Activated naive CD8-positive, alpha-beta T cell (primary cell): ENCODE measurements around the gene KCNH8.
"Not testable (repeated sequence)": the region's sequence is repeated elsewhere in the genome, so short reads cannot be mapped to it uniquely, and the experiment has no call there.

Experiments used
- H3K27ac Mint-ChIP-seq: one replicate; pipeline ENCODE4 v1.8.0; 2021; ENCODE audit warnings: mixed read lengths
- H3K27me3 Mint-ChIP-seq: one replicate; pipeline ENCODE4 v1.8.0; 2021; ENCODE audit warnings: mixed read lengths
- H3K36me3 Mint-ChIP-seq: one replicate; pipeline ENCODE4 v1.8.0; 2021; ENCODE audit warnings: mixed read lengths
- H3K4me1 Mint-ChIP-seq: one replicate; pipeline ENCODE4 v1.8.0; 2021; ENCODE audit warnings: low read depth, mixed read lengths
- H3K4me3 Mint-ChIP-seq: one replicate; pipeline ENCODE4 v1.8.0; 2021; ENCODE audit warnings: mild to moderate bottlenecking, mixed read lengths
- H3K9me3 Mint-ChIP-seq: one replicate; pipeline ENCODE4 v1.8.0; 2021; ENCODE audit warnings: low read depth, mixed read lengths

The KCNH8 gene

DNA sequence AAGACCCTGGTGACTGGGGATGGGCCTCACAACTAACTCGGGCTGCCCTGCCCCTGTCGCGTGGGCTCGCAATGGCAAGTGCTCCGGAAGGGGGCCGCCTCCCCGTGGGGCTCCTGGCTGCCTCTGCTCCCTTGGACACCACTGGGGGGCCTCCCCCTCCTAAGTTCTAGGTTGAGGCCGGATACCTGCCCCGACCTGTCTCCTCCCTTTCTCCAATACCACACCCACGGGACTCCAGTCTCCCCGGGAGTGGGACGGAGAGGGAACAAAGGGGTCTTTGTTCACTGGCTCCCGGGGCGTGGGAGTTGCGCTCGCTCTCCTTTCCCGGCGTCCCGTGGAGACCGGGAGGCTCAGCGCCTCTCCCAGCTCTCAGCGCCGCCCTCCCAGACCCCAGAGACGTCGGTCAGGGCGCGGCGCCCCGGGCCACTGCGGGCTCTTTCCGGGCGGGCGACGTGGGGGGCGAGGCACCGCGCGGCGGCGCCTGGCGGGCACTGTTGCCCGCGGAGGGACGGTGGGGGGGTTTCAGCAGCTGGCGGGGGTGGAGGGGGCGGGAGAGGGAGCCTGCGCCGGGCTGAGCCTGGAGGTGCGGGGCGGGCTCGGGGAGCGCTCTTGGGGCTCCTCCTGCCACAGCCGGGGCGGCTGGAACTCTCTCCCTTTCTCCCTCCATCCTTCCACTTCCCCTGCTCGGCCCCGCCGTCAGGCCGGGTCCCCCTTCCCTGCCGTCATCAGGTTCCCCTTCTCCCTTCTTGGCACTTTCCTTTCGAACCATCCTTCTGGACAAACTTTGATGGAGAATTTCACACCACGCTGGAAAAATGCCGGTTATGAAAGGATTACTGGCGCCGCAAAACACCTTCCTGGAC, at the start of gene KCNH8:
TSS of gene KCNH8 (plus strand) at position 606 of the 863 bp plus-strand sequence. CDS start at position 816, 210 bp downstream.
- Mint-ChIP-seq H3K27me3 (peaks cover 21% of the 10 kb centered on the region), H3K4me1 (peaks cover 18% of the 10 kb centered on the region), H3K9me3 (no peaks in the 10 kb centered on the region), H3K27ac (peak within 1 kb of the TSS; percentile 61), H3K36me3 (no peaks in the 10 kb centered on the region), H3K4me3 (peak within 1 kb of the TSS; percentile 88)

- H3K27ac Mint-ChIP-seq, H3K9me3 Mint-ChIP-seq, H3K36me3 Mint-ChIP-seq, H3K27me3 Mint-ChIP-seq, H3K4me1 Mint-ChIP-seq: not testable (repeated sequence)
- H3K4me3 Mint-ChIP-seq, result peak overlapping the region; percentile 17
Observed at GRCh38 chr3:19102654-19103290, 45.5 kb upstream of the KCNH8 start.

DNA sequence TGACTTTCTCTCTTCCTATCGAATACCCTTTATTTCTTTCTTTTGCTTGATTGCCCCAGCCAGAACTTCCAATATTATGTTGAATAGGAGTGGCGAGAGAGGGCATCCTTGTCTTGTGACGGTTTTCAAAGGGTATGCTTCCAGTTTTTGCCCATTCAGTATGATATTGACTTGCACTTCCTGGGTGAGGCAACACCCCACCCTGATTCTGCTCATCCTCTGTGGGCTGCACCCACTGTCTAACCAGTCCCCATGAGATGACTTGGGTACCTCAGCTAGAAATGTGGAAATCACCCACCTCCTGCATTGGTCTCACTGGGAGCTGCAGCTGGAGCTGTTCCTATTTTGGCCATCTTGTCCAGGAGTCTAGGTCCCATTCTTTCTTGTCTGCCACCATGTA, 44.8 kb upstream of the KCNH8 start:
- H3K27me3 Mint-ChIP-seq, result peaks cover 3% of the 10 kb centered on the region
- H3K27ac Mint-ChIP-seq, result no peak overlapping the region
- H3K9me3 Mint-ChIP-seq, result no peaks in the 10 kb centered on the region
- no peaks in the 10 kb centered on the region for H3K36me3 Mint-ChIP-seq
- peak overlapping the region; percentile 17 for H3K4me3 Mint-ChIP-seq
- no peaks in the 10 kb centered on the region for H3K4me1 Mint-ChIP-seq

GRCh38 chr3:19104459-19104858, 43.9 kb upstream of the KCNH8 start:
- Mint-ChIP-seq H3K4me1 (no peaks in the 10 kb centered on the region), H3K36me3 (no peaks in the 10 kb centered on the region), H3K4me3 (no peak overlapping the region), H3K27ac (no peak overlapping the region), H3K27me3 (peaks cover 3% of the 10 kb centered on the region), H3K9me3 (peaks cover 3% of the 10 kb centered on the region)

- Mint-ChIP-seq H3K9me3 (peaks cover 3% of the 10 kb centered on the region), H3K4me1 (no peaks in the 10 kb centered on the region), H3K27me3 (peaks cover 3% of the 10 kb centered on the region), H3K36me3 (no peaks in the 10 kb centered on the region), H3K4me3 (no peak overlapping the region), H3K27ac (no peak overlapping the region)
Observed at GRCh38 chr3:19105826-19106225, 42.5 kb upstream of the KCNH8 start.

DNA sequence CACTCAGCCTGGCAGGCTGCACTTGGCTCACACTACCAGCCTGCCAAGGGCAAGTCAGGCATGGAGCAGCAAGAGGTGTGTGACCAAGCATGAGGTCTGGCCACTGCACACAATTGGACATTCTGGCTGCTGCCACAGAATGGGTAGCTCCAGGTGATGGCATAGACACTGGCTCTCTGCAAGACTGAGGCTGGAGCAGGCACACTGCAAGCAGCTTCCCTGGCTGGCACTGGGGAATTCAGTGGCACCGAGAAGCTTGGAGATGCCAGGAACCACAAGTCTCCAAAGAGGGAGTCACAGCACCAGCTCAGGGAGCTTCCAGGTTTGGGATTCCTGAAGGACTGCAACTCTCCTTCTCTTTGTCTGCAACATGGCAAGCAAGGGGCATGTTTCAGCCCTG, 42.0 kb upstream of the KCNH8 start:
- Mint-ChIP-seq H3K27ac (no peak overlapping the region), H3K4me1 (no peaks in the 10 kb centered on the region), H3K36me3 (no peaks in the 10 kb centered on the region), H3K4me3 (no peak overlapping the region), H3K9me3 (peaks cover 3% of the 10 kb centered on the region), H3K27me3 (peaks cover 3% of the 10 kb centered on the region)

GRCh38 chr3:19107719-19108118, 40.6 kb upstream of the KCNH8 start:
- Mint-ChIP-seq H3K27ac (no peak overlapping the region), H3K4me1 (no peaks in the 10 kb centered on the region), H3K27me3 (peaks cover 3% of the 10 kb centered on the region), H3K36me3 (no peaks in the 10 kb centered on the region), H3K4me3 (no peak overlapping the region), H3K9me3 (peaks cover 3% of the 10 kb centered on the region)

- H3K36me3 Mint-ChIP-seq, result no peaks in the 10 kb centered on the region
- peaks cover 4% of the 10 kb centered on the region for H3K27me3 Mint-ChIP-seq
- H3K4me3 Mint-ChIP-seq, result no peak overlapping the region
- no peak overlapping the region for H3K27ac Mint-ChIP-seq
- H3K9me3 Mint-ChIP-seq, result peaks cover 3% of the 10 kb centered on the region
- no peaks in the 10 kb centered on the region for H3K4me1 Mint-ChIP-seq
Observed at GRCh38 chr3:19110335-19110895, 37.9 kb upstream of the KCNH8 start.

GRCh38 chr3:19114461-19114860, 33.8 kb upstream of the KCNH8 start:
- H3K27ac Mint-ChIP-seq, result no peak overlapping the region
- no peaks in the 10 kb centered on the region for H3K9me3 Mint-ChIP-seq
- H3K36me3 Mint-ChIP-seq, result no peaks in the 10 kb centered on the region
- H3K4me3 Mint-ChIP-seq, result no peak overlapping the region
- no peaks in the 10 kb centered on the region for H3K4me1 Mint-ChIP-seq
- peaks cover 14% of the 10 kb centered on the region for H3K27me3 Mint-ChIP-seq

DNA sequence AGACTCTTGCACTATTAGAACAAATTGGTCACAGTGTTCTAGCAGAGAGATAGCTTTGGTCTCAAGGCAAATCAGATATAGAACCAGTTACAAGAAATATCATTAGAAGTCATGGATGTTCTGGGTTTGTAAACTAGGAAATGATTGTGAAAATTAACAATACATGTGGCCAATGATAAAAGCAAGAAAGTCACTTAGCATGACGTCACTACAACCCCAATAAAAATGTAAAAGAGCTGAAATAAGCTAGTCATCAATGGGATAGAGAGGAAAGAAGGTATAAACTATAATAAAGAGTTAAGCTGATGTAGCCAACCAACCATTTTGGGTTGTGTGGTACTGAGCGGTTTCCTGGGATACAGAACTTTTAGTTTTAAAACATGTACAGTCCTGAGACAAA, 32.1 kb upstream of the KCNH8 start:
- no peaks in the 10 kb centered on the region for H3K4me1 Mint-ChIP-seq
- H3K27ac Mint-ChIP-seq, result no peak overlapping the region

DNA sequence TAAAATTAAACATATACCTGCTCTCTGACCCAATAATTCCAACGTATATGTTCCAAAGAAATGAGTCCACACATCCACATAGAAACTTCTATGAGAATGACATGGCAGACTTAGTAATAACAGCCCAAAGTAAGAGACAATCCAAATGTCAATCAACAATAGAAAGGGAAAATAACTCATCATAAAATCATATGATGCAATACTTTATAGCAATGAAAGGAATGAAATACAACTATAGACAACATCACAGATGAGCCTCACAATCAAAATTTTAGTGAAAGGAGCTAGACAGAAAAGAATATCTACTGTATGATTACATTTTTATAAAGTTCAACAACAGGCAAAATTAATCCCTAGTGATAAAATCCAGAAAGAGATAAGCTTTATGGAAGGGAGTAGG, 23.6 kb upstream of the KCNH8 start:
- Mint-ChIP-seq H3K4me1 (no peaks in the 10 kb centered on the region), H3K36me3 (no peaks in the 10 kb centered on the region), H3K27ac (no peak overlapping the region), H3K4me3 (no peak overlapping the region), H3K9me3 (no peaks in the 10 kb centered on the region), H3K27me3 (no peaks in the 10 kb centered on the region)

More for the DNA sequence above, 32.1 kb upstream of the KCNH8 start:
- Mint-ChIP-seq H3K27me3 (peaks cover 14% of the 10 kb centered on the region), H3K9me3 (no peaks in the 10 kb centered on the region), H3K4me3 (no peak overlapping the region), H3K36me3 (no peaks in the 10 kb centered on the region)

DNA sequence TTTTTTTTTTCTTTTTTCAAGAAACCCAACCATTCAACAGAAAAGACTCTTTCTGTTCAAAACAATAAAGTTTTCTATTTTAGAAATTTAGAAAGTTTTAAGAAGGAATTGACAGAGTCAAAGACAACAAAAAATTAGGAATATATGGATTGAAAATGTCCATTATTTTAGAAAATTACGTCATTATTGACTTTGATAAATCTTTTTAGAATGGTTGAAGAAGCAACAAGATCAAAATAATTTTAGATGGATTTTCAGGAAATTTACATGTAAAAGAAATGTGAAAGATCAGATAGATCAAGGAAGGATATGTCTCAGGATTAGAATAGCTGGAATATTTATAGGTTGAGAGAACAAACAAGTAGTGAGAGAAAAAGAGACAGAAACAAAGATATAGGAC, 8.4 kb upstream of the KCNH8 start:
- Mint-ChIP-seq H3K27me3 (peaks cover 21% of the 10 kb centered on the region), H3K4me1 (no peaks in the 10 kb centered on the region), H3K9me3 (no peaks in the 10 kb centered on the region), H3K27ac (no peak overlapping the region), H3K36me3 (no peaks in the 10 kb centered on the region), H3K4me3 (no peak overlapping the region)

DNA sequence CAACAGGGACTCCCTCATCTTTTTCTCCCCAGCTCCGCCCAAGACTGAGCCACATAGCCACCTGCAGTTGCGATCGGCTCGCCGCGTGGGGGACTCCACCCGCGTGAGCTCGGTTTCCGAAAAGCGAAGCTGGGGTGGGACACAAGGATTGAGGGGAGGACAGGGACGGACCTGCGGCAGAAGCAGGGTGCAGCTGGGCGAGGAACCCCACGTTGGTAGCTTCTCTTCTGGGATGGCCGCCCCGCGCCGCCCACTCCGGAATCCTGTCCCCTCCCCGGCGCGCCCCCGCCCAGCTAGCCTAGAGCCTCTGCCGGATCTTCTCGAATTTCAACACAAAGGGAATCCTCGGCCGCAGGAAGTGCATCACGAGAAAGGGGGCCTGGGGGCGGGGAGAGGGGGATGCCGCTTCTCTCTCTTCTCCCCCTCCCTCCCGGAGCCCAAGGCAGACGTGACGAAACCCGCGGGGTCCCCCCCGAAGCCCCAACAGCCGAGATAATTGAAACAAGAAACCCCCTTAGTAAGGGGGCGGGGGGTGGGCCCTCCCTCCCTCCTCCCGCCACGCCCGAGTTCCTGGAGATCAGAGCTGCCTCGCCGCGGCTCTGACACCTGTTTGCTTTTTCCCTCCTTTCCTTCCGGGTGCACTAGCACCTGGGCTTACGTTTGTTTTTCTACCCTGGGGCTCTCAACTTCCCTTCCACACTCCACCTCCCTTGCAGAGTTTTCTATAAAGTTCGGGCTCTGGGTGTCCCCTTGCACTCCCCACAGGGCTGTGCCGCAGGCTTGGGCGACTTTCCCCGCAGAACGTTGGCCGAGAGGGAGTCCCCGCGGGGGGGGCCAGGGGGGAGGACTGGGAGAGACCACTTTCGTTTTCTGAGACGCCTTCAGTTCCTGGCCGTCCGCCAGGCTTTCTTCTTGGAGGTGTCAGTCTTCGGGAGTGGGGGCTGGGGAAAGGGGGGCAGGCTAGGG, 1.3 kb upstream of the KCNH8 start:
- Mint-ChIP-seq H3K27me3 (peaks cover 25% of the 10 kb centered on the region), H3K9me3 (no peaks in the 10 kb centered on the region), H3K36me3 (no peaks in the 10 kb centered on the region), H3K27ac (peak overlapping the region; percentile 61), H3K4me1 (peaks cover 18% of the 10 kb centered on the region), H3K4me3 (peak overlapping the region; percentile 88)

DNA sequence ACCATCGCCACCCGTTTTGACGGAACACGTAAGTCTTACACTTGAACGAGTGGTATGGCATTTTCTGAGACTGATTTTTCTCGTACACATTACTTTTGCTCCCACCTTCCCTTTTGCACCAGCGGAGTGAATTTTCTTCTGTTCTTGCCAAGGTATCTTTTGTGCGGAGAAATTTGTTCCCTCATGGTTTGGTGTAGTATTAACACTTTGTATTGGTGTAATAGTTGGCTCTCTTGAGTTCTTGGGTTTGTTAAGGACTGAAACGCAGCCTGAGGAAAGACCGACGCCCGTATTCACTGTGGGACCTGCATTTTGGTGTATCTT, 420 bp downstream of the KCNH8 start:
- H3K4me3 Mint-ChIP-seq, result peak overlapping the region; percentile 85
- H3K36me3 Mint-ChIP-seq, result no peaks in the 10 kb centered on the region
- peaks cover 20% of the 10 kb centered on the region for H3K27me3 Mint-ChIP-seq
- no peak overlapping the region for H3K27ac Mint-ChIP-seq
- no peaks in the 10 kb centered on the region for H3K9me3 Mint-ChIP-seq
- H3K4me1 Mint-ChIP-seq, result peaks cover 18% of the 10 kb centered on the region
